GM12878 (cell line): ENCODE measurements around the gene PPM1K.

Experiments used
- BACH1 ChIP-seq: fragments of 450-650 bp; IDR thresholded peaks from 2 replicates; pipeline ENCODE4 v1.6.1; 2017; ENCODE audit warnings: mild to moderate bottlenecking, borderline replicate concordance
- CEBPB ChIP-seq, 2 experiments: fragments of 150-350 bp in 1 of 2; IDR thresholded peaks; 2 replicates each; pipeline ENCODE4 v1.6.1; 2012 to 2014; ENCODE audit warnings: low read depth in 2 of 2, low read length in 2 of 2, borderline replicate concordance in 1 of 2, inconsistent platforms in 1 of 2
- EGR1 ChIP-seq, 2 experiments: IDR thresholded peaks; 1 replicate in 1 of 2; 2 replicates in 1 of 2; pipeline ENCODE4 v1.6.1; 2011 to 2012; ENCODE audit warnings: low read depth in 2 of 2, low read length in 2 of 2, borderline replicate concordance in 1 of 2, mild to moderate bottlenecking in 1 of 2, moderate library complexity in 1 of 2
- EP300 ChIP-seq, 2 experiments: fragments of 150-350 bp in 1 of 2; IDR thresholded peaks; 2 replicates each; pipeline ENCODE4 v1.6.1; 2011 to 2012; ENCODE audit warnings: low read depth in 2 of 2, low read length in 2 of 2, borderline replicate concordance in 1 of 2, improper control_type of control experiment in 1 of 2, inconsistent platforms in 1 of 2; ENCODE audit not compliant: control insufficient read depth in 1 of 2
- NBN ChIP-seq: fragments of 450-650 bp; IDR thresholded peaks from 2 replicates; pipeline ENCODE4 v1.6.1; 2016
- PML ChIP-seq: IDR thresholded peaks from 2 replicates; pipeline ENCODE4 v1.6.1; 2012; ENCODE audit warnings: low read length, inconsistent platforms
- POLR2A ChIP-seq: IDR thresholded peaks from 2 replicates; pipeline ENCODE4 v1.6.1; 2011; ENCODE audit warnings: low read depth, mild to moderate bottlenecking, low read length
- POLR2AphosphoS2 ChIP-seq: IDR thresholded peaks from 2 replicates; pipeline ENCODE4 v1.6.1; 2011; ENCODE audit warnings: low read depth, mild to moderate bottlenecking, low read length, improper control_type of control experiment, moderate library complexity
- YY1 ChIP-seq: IDR thresholded peaks from 2 replicates; pipeline ENCODE4 v1.6.1; 2011; ENCODE audit warnings: low read depth, mild to moderate bottlenecking, low read length
- TF ChIP-seq, protein P1 (sequence below): IDR thresholded peaks from 2 replicates; pipeline ENCODE4 v1.6.1; 2012; ENCODE audit warnings: low read depth, low read length, improper control_type of control experiment
- TF ChIP-seq, protein P2 (sequence below), 3 experiments: IDR thresholded peaks in 2 of 3; conservative IDR thresholded peaks in 1 of 3; 2 replicates each; pipeline ENCODE4 v1.5.1; 2011; ENCODE audit warnings: low read depth in 3 of 3, low read length in 3 of 3, mild to moderate bottlenecking in 3 of 3, control low read depth in 2 of 3, moderate library complexity in 2 of 3, inconsistent platforms in 1 of 3, mixed read lengths in 1 of 3; ENCODE audit not compliant: control insufficient read depth in 2 of 3, insufficient read depth in 1 of 3; ENCODE audit errors: extremely low read depth in 1 of 3
- TF ChIP-seq, protein P3 (sequence below): IDR thresholded peaks from 2 replicates; pipeline ENCODE4 v1.6.1; 2011; ENCODE audit warnings: low read depth, mild to moderate bottlenecking, low read length, moderate library complexity, borderline replicate concordance; ENCODE audit errors: extremely low read depth
- TF ChIP-seq, protein P4 (sequence below): IDR thresholded peaks from 2 replicates; pipeline ENCODE4 v1.6.1; 2011; ENCODE audit warnings: low read depth, low read length, improper control_type of control experiment, borderline replicate concordance
- TF ChIP-seq, protein P5 (sequence below): fragments of 450-650 bp; IDR thresholded peaks from 2 replicates; pipeline ENCODE4 v1.6.1; 2017; ENCODE audit warnings: low read depth, mild to moderate bottlenecking, moderate library complexity

DNA sequence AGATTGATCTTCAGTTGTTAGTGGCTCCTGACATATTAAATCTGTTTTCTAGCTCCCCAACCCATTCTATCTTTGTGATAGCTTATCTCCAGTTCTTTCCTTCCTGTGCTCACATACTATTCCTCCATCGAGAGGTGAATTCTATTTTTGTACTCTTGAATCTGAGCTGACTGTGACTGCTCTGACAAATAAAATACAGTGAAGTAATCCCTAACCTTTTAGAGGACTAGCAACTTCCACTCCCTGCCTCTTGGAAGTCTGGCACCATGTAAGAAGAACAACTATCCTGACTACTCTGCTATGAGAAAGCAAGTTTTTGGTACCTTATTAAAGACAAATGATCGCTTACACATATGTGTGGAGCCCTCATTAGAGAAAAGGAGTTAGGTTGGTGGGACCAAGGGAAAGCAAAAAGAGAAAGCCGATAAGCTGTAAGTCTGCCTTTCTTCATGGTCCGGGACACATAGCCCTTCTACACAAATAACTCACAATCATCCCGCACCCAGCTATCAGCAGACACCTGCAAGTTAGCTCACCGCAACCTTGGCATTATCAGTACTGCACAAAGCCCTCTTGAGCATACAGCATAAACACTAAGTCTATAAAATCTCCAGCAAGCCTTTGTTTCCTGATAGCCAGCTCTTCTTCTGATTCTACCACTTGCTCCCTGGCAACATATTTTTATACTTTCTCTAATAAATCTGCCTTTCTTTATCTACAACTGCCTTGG lies 13.5 kb upstream of the PPM1K start:
- TF ChIP-seq CEBPB (IDR thresholded peaks at IDR 0.05; ENCODE audit: borderline replicate concordance in 1 of 2, low read depth in 2 of 2, low read length in 2 of 2) (no peak), PML (no peak), NBN (no peak), POLR2A (no peak), BACH1 (no peak), POLR2AphosphoS2 (no peak), EP300 (IDR thresholded peaks at IDR 0.05; ENCODE audit: borderline replicate concordance in 1 of 2, control insufficient read depth in 1 of 2, low read depth in 2 of 2, low read length in 2 of 2) (no peak), EGR1 (IDR thresholded peaks at IDR 0.05; ENCODE audit: borderline replicate concordance in 1 of 2, low read depth in 2 of 2, low read length in 2 of 2) (no peak), YY1 (no peak)
- TF ChIP-seq, protein P1, sequence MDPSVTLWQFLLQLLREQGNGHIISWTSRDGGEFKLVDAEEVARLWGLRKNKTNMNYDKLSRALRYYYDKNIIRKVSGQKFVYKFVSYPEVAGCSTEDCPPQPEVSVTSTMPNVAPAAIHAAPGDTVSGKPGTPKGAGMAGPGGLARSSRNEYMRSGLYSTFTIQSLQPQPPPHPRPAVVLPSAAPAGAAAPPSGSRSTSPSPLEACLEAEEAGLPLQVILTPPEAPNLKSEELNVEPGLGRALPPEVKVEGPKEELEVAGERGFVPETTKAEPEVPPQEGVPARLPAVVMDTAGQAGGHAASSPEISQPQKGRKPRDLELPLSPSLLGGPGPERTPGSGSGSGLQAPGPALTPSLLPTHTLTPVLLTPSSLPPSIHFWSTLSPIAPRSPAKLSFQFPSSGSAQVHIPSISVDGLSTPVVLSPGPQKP, result no peak
- TF ChIP-seq, protein P2, sequence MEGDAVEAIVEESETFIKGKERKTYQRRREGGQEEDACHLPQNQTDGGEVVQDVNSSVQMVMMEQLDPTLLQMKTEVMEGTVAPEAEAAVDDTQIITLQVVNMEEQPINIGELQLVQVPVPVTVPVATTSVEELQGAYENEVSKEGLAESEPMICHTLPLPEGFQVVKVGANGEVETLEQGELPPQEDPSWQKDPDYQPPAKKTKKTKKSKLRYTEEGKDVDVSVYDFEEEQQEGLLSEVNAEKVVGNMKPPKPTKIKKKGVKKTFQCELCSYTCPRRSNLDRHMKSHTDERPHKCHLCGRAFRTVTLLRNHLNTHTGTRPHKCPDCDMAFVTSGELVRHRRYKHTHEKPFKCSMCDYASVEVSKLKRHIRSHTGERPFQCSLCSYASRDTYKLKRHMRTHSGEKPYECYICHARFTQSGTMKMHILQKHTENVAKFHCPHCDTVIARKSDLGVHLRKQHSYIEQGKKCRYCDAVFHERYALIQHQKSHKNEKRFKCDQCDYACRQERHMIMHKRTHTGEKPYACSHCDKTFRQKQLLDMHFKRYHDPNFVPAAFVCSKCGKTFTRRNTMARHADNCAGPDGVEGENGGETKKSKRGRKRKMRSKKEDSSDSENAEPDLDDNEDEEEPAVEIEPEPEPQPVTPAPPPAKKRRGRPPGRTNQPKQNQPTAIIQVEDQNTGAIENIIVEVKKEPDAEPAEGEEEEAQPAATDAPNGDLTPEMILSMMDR (IDR thresholded peaks at IDR 0.05 in 2 of 3, conservative IDR thresholded peaks at IDR 0.05 in 1 of 3; ENCODE audit: control insufficient read depth in 2 of 3, extremely low read depth in 1 of 3, insufficient read depth in 1 of 3, low read depth in 3 of 3, low read length in 3 of 3), result no peak
- TF ChIP-seq, protein P3, sequence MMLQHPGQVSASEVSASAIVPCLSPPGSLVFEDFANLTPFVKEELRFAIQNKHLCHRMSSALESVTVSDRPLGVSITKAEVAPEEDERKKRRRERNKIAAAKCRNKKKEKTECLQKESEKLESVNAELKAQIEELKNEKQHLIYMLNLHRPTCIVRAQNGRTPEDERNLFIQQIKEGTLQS, result no peak
- TF ChIP-seq, protein P4, sequence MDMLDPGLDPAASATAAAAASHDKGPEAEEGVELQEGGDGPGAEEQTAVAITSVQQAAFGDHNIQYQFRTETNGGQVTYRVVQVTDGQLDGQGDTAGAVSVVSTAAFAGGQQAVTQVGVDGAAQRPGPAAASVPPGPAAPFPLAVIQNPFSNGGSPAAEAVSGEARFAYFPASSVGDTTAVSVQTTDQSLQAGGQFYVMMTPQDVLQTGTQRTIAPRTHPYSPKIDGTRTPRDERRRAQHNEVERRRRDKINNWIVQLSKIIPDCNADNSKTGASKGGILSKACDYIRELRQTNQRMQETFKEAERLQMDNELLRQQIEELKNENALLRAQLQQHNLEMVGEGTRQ, result no peak
- TF ChIP-seq, protein P5, sequence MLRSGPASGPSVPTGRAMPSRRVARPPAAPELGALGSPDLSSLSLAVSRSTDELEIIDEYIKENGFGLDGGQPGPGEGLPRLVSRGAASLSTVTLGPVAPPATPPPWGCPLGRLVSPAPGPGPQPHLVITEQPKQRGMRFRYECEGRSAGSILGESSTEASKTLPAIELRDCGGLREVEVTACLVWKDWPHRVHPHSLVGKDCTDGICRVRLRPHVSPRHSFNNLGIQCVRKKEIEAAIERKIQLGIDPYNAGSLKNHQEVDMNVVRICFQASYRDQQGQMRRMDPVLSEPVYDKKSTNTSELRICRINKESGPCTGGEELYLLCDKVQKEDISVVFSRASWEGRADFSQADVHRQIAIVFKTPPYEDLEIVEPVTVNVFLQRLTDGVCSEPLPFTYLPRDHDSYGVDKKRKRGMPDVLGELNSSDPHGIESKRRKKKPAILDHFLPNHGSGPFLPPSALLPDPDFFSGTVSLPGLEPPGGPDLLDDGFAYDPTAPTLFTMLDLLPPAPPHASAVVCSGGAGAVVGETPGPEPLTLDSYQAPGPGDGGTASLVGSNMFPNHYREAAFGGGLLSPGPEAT, result no peak
